ENCODE results near the gene AHNAK.
"Not testable (repeated sequence)": the region's sequence is repeated elsewhere in the genome, so short reads cannot be mapped to it uniquely, and the experiment has no call there.

AHNAK gene

DNA sequence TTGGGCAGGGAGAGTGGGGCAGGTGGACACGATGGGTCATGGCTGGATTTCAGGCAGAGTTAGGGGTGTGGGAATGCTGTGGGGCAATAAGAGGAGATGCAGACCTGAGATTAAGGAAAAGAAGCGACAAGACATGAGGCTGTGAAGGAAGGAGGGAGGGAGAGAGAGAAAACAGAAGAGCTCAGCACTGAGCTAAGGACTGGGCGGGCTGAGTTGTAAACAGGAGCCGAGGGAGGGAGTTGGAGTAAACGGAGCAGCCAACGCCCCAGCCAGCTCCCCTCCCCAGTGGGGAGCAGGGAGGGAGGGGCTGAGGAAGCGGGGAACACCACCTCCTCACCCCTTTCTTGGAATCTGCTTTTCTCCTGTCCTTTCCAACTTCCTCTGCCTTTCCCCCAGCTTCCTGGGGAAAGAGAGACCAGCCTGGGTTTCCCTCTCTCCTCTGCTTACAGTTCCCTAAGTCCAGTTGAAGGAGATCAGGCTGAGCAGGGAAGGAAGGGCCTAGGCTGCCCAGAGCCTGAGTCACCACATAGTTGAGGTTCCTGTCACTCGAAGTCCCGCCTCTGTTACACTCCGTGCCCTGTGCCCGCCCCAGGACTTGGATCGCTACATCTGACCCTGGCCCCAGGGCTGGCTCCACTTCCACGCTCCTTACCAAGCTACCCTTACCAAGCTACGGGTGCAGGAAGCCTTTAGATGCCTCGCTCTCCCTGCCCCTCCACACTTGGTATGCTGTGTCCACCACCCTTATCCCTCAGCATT, 6.7 kb upstream of the AHNAK start:
- no peak for DNase-seq (ENCODE audit: low read depth in 2 of 2)

DNA sequence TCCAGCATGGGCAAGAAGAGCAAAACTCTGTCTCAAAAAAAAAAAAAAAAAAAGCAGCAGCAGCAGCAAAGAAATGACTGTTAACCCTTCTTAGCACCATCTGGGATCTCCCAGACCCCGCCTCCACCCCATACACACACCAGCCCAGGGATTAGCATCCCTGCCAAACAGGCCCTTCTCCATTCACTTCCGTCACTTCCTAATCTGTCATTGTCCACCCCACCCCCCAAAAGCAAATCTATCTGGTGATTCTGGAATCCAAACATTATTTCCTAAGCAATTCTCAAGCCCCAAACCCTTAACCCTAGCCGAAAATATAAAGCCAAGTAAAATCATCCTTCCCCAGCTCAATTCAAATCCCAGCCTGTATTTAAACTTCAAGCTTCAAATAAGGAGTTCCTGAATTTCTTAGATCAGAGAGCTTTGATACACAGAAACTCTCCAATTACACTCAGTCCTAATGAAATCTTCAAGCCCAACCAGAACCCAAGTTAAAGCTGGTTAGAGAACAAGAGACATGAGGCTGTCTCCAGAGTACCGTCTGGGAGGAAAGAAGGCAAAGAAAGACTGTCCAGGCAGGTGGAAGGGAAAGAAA, 6.0 kb upstream of the AHNAK start:
- DNase-seq (ENCODE audit: low read depth in 2 of 2) = no peak

DNA sequence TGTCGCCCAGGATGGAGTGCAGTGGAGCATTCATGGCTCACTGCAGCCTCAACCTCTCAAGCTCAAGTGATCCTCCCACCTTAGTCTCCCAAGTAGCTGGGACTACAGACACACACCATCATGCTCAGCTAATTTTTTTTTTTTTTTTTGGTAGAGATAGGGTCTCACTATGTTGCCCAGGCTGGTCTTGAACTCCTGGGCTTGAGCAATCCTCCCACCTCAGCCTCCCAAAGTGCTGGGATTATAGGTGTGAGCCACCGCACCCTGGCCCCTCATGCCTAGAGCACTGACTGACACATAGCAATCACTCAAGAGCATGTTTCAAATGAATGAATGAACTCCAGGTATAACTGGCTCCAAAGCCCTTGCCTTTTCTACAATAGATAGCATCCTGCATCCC, 3.9 kb upstream of the AHNAK start:
- not testable (repeated sequence) for DNase-seq (ENCODE audit: low read depth in 2 of 2)

GRCh38 chr11:62548545-62549335, 2.1 kb upstream of the AHNAK start:
- DNase-seq (ENCODE audit: low read depth in 2 of 2) = no peak

- no peak for DNase-seq (ENCODE audit: low read depth in 2 of 2)
Measured at GRCh38 chr11:62547691-62548281, 1.2 kb upstream of the AHNAK start.

- no peak for DNase-seq (ENCODE audit: low read depth in 2 of 2)
Measured at GRCh38 chr11:62546929-62547625, 471 bp upstream of the AHNAK start.

- DNase-seq (ENCODE audit: low read depth in 2 of 2) = peak; percentile 47 to 53
Measured at GRCh38 chr11:62545437-62546243, 966 bp downstream of the AHNAK start.

GRCh38 chr11:62544581-62545436, 1.8 kb downstream of the AHNAK start:
- no peak for DNase-seq (ENCODE audit: low read depth in 2 of 2)

GRCh38 chr11:62543680-62544444, 2.7 kb downstream of the AHNAK start:
- DNase-seq (ENCODE audit: low read depth in 2 of 2) = no peak

DNA sequence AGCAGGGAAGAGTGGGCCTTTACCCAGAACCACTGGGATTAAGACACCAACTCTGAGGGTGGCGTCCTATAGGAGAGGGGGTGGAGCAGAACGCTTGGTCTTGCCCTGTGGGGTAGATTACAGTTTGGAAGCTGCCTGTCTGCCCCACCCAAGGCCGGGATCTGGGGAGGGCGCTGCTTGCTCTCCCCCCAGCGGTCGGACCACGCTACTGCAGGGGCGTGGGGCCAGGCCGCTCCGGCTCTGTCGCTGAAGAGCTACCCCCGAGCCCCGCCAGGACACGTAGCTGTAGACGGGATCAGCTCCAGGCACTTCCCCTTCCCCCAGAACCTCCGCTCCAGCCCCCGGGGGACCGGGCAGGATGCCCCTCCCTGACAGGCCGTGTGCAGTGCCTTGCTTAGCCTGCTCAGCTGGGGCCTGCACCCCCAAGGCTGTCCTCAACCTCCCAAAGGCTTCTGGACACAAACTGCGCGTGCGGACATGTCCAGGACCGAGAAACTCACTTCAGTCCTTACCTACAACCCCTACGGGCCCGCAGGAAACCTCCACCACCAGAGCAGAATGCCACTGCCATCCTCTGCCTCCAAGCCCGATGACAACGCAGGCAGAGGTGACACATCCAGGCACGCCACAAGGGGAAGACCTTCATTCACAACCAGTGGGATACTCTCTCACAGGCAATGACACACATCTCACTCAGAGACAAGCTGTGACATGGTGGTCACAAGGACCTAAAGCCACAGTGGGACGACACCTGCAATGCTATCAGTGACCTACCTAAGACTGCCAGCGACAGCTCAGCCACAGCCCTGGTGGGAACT, 3.6 kb downstream of the AHNAK start:
- DNase-seq (ENCODE audit: low read depth in 2 of 2) = peak; percentile 60 to 70

GRCh38 chr11:62542111-62542745, 4.4 kb downstream of the AHNAK start:
- no peak for DNase-seq (ENCODE audit: low read depth in 2 of 2)

DNA sequence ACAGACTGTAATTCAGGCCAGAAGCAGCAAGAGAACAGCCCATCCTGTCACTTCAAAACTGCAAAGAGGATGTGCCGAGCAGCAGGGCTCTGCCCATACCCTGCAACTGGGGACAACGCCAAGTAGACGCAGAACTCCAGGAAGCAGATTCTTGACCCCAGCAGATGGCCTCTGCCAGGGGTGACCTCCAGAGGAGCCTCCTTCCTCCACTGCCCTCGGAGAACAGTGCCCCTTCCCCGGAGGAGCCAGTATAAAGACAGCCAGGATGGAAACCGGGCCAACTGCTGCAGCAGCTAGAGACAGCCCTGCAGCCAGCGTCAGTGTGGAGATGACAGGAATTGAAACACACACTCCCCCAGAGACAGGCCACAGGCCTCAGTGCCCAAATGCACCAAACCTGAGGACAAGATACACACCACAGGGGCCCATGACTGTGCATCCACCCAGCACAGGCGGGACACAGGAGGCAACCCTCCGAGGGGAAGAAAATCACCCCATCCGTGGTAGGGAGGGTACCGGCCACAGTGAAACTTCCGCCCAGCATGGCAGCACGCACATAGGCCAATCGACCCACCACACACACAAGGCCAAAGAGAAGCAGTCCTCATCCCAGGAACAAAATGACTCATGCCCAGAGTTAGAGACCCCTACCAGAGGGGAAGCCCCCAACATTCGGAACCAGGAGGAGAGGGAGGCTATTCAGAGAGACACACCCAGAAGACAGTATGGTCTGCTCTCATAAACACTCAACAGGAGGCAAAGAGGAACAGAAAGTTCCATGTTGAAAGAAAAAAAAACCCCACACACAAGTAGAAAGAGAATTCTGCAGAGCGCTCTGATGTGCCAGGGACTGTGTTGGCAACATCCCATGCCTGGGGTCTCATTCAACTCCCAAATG, 5.6 kb downstream of the AHNAK start:
- no peak for DNase-seq (ENCODE audit: low read depth in 2 of 2)

DNA sequence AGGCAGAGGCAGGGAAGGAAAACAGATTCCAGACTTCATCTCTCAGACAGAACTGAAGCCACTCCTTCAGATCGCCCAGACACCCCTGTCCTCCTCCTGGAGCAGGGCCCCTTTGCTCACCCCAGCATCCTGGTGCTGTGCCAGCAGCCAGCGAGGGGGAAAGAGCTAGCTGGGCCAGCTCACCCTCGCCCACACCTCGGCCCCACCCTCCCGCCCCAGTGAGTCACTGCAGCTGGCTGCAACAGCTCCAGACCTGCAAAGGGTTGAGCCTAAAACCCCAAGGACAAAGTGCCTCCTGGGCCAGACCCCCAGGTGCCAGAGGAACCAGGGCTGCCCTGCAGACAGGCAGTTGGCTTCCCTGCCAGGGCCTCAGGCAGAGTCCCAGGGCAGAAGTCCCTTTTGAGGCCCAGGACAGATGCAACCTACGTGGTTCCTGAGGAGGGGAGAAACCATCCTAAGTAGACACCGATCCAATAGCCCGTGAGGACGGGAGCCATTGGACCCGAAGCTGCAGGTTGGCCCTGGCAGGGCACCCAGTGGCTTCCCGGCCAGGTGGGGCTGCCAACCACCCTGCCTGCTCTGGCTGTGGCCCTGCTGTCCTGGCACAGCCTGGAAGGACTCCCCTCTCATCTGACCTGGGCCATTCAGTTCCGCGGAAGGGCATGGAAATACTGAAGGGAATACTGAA, 7.2 kb downstream of the AHNAK start:
- DNase-seq (ENCODE audit: low read depth in 2 of 2) = peak in 1 of 2 donors; percentile 35

GRCh38 chr11:62538470-62539237, 8.0 kb downstream of the AHNAK start:
- no peak for DNase-seq (ENCODE audit: low read depth in 2 of 2)

DNA sequence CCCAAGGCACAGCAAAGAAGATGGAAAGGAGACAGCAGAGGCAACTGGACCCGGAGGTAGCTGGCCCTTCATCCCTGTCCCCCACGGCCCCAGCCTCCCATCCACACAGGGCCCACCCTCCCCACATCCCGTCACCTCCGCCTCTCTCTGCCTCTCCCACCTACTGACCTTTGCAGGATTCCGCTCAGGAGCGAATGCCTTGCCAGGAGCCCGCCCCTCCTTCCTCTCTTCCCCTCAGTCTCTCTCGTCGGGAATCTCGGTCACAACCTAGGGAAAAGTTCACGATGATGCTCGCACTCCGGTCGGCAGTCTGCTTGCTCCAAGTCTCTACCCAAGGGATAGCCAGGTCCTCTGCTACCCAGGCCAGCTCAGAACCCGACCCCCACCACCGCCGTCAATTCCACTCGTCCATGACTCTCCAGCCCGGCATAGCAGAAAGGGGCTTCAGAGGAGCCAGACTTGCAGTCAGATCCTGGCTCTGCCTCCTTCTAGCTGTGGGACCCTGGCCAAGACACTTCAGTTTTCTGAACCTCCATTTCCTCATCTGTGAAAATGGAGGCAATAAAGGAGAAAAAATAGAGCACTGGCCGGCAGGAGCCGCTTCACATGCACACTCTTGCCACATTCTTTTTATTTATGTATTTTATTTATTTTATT, 10.2 kb downstream of the AHNAK start:
- DNase-seq (ENCODE audit: low read depth in 2 of 2) = no peak
